RWPE2 (cell line): Measurements from ENCODE around the gene LAMTOR5.

Experiments
- ATAC-seq: fragments of 200-7000 bp; cut with Tn5 transposase; 3 replicates; pipeline ENCODE4 v1.9.1; 2021; ENCODE audit warnings: low read depth
- DNase-seq: peaks from one replicate; pipeline ENCODE4 v3.0.0-alpha.2; 2020; ENCODE audit warnings: low spot score
- H3K27ac ChIP-seq: fragments of 450-650 bp; 2 replicates; pipeline ENCODE4 v1.5.1; 2017; ENCODE audit warnings: mild to moderate bottlenecking; ENCODE audit not compliant: poor library complexity, severe bottlenecking
- H3K27me3 ChIP-seq: fragments of 250-450 bp; sonication (Bioruptor Pico); 2 replicates; pipeline ENCODE4 v1.5.1; 2021; ENCODE audit warnings: mild to moderate bottlenecking, moderate library complexity; ENCODE audit not compliant: insufficient read depth, poor library complexity, severe bottlenecking
- H3K36me3 ChIP-seq: fragments of 250-450 bp; sonication (Bioruptor Pico); 2 replicates; pipeline ENCODE4 v1.5.1; 2020; ENCODE audit warnings: low read depth, mild to moderate bottlenecking, moderate library complexity
- H3K4me1 ChIP-seq: fragments of 250-450 bp; sonication (Bioruptor Pico); 2 replicates; pipeline ENCODE4 v1.5.1; 2021; ENCODE audit warnings: mild to moderate bottlenecking, moderate library complexity; ENCODE audit not compliant: insufficient read depth, poor library complexity, severe bottlenecking
- H3K4me3 ChIP-seq: fragments of 250-450 bp; sonication (Bioruptor Pico); 2 replicates; pipeline ENCODE4 v1.5.1; 2021; ENCODE audit warnings: mild to moderate bottlenecking, moderate library complexity; ENCODE audit not compliant: severe bottlenecking
- H3K9me3 ChIP-seq: fragments of 250-450 bp; sonication (Bioruptor Pico); 2 replicates; pipeline ENCODE4 v1.5.1; 2021; ENCODE audit warnings: mild to moderate bottlenecking, moderate library complexity; ENCODE audit not compliant: severe bottlenecking
- CTCF ChIP-seq: fragments of 450-650 bp; IDR thresholded peaks from one replicate; pipeline ENCODE4 v1.5.1; 2017; ENCODE audit warnings: mild to moderate bottlenecking, moderate library complexity; ENCODE audit not compliant: poor library complexity, severe bottlenecking

The LAMTOR5 gene

GRCh38 chr1:110370827-110371226 is 36.7 kb downstream of the LAMTOR5 start:
- no peaks in the 10 kb centered on the region for H3K27me3 ChIP-seq
- DNase-seq (no peak), ATAC-seq (peak; percentile 97)
- H3K27ac ChIP-seq: no peak overlapping the region
- peaks cover 65% of the 10 kb centered on the region for H3K36me3 ChIP-seq
- H3K9me3 ChIP-seq: no peaks in the 10 kb centered on the region
- H3K4me1 ChIP-seq: peaks cover 6% of the 10 kb centered on the region
- H3K4me3 ChIP-seq: no peak overlapping the region
- no peak for TF ChIP-seq CTCF

GRCh38 chr1:110364221-110364620 is 43.3 kb downstream of the LAMTOR5 start:
- Histone ChIP-seq H3K9me3 (no peaks in the 10 kb centered on the region), H3K27ac (no peak overlapping the region), H3K4me3 (no peak overlapping the region), H3K4me1 (no peaks in the 10 kb centered on the region), H3K27me3 (no peaks in the 10 kb centered on the region), H3K36me3 (peaks cover 71% of the 10 kb centered on the region)
- no peak for ATAC-seq
- no peak for TF ChIP-seq CTCF
- no peak for DNase-seq

GRCh38 chr1:110361856-110362255 is 45.6 kb downstream of the LAMTOR5 start:
- no peak overlapping the region for H3K27ac ChIP-seq
- ATAC-seq: no peak
- H3K9me3 ChIP-seq: no peaks in the 10 kb centered on the region
- DNase-seq: no peak
- no peak for TF ChIP-seq CTCF
- H3K27me3 ChIP-seq: no peaks in the 10 kb centered on the region
- H3K36me3 ChIP-seq: peaks cover 76% of the 10 kb centered on the region
- H3K4me3 ChIP-seq: no peak overlapping the region
- H3K4me1 ChIP-seq: no peaks in the 10 kb centered on the region

GRCh38 chr1:110360431-110360830 is 47.1 kb downstream of the LAMTOR5 start:
- Histone ChIP-seq H3K4me3 (no peak overlapping the region), H3K36me3 (peaks cover 76% of the 10 kb centered on the region), H3K4me1 (peaks cover 10% of the 10 kb centered on the region), H3K27ac (no peak overlapping the region), H3K27me3 (no peaks in the 10 kb centered on the region), H3K9me3 (no peaks in the 10 kb centered on the region)
- TF ChIP-seq CTCF: no peak
- DNase-seq: no peak
- ATAC-seq: no peak

GRCh38 chr1:110356379-110356778 is 51.1 kb downstream of the LAMTOR5 start:
- H3K27ac ChIP-seq: no peak overlapping the region
- no peaks in the 10 kb centered on the region for H3K27me3 ChIP-seq
- H3K36me3 ChIP-seq: peaks cover 75% of the 10 kb centered on the region
- no peak for DNase-seq
- peaks cover 10% of the 10 kb centered on the region for H3K4me1 ChIP-seq
- H3K4me3 ChIP-seq: no peak overlapping the region
- ATAC-seq: peak; percentile 94
- H3K9me3 ChIP-seq: no peaks in the 10 kb centered on the region
- TF ChIP-seq CTCF: no peak
